Measurements from ENCODE around the gene GPR160.

DNA sequence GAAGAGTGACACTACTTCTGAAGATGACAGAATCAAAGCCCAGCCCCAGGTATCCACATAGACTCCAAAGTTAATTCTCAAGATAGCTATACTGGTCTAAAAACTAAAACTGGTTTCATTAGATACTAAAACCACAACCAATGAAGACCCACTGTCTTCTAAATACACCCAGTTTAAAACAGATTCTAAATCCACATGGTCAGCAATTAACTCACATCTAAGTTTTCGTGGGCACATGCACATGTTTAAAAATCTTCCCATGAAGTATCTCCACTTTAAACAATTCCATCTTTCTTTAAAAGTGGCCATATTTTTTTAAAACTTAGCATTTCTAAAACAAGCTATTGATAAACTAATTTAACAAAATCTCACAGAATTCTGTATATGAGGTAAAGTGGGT lies 63.1 kb downstream of the GPR160 start:
- TF ChIP-seq EZH2phosphoT487 (IDR thresholded peaks at IDR 0.05; ENCODE audit: borderline replicate concordance, low read length) (no peak), EZH2 (IDR thresholded peaks at IDR 0.05; ENCODE audit: low read length, unreplicated experiment) (no peak)
- TF ChIP-seq, protein P1, sequence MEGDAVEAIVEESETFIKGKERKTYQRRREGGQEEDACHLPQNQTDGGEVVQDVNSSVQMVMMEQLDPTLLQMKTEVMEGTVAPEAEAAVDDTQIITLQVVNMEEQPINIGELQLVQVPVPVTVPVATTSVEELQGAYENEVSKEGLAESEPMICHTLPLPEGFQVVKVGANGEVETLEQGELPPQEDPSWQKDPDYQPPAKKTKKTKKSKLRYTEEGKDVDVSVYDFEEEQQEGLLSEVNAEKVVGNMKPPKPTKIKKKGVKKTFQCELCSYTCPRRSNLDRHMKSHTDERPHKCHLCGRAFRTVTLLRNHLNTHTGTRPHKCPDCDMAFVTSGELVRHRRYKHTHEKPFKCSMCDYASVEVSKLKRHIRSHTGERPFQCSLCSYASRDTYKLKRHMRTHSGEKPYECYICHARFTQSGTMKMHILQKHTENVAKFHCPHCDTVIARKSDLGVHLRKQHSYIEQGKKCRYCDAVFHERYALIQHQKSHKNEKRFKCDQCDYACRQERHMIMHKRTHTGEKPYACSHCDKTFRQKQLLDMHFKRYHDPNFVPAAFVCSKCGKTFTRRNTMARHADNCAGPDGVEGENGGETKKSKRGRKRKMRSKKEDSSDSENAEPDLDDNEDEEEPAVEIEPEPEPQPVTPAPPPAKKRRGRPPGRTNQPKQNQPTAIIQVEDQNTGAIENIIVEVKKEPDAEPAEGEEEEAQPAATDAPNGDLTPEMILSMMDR (conservative IDR thresholded peaks at IDR 0.05; ENCODE audit: low read depth, low read length) = no peak

All from PC-3 (cell line).